HepG2 (cell line): ENCODE results near the gene SYNJ2.

Experiments used
- ONECUT2 ChIP-seq: sonication (generic); formaldehyde crosslinking; IDR thresholded peaks from 2 replicates; pipeline ENCODE4 v1.4.0; 2020; ENCODE audit warnings: missing genetic modification reagents
- POLR2A ChIP-seq, 2 experiments: IDR thresholded peaks; 2 replicates each; pipeline ENCODE4 v1.6.1; 2011; ENCODE audit warnings: low read depth in 2 of 2, low read length in 2 of 2, mild to moderate bottlenecking in 1 of 2, moderate library complexity in 1 of 2; ENCODE audit not compliant: insufficient read depth in 1 of 2
- RBAK ChIP-seq: sonication (generic); formaldehyde crosslinking; IDR thresholded peaks from 2 replicates; pipeline ENCODE4 v1.5.1; 2020; ENCODE audit warnings: mild to moderate bottlenecking, missing genetic modification reagents

DNA sequence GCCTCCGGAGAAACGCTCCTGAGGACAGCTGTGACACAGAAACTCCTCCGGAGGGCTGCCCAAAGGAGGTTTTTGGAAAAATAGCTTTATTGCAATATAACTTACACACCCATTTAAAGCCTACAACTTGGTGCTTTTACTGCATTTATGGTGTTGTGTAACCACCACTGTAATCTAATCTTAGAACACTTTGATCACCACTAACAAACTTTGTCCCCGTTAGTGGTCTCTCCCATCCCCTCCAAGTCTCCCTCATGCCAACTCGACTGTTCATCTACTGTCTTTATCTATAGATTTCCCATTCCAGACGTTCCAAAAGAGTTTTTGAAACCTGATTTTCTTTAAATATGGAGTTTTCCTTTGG lies 62.8 kb downstream of the SYNJ2 start:
- no peak for TF ChIP-seq RBAK (CRISPR knock-in tag)
- no peak for TF ChIP-seq POLR2A (IDR thresholded peaks at IDR 0.05; ENCODE audit: insufficient read depth in 1 of 2, low read depth in 2 of 2, low read length in 2 of 2)
- TF ChIP-seq ONECUT2 (CRISPR knock-in tag): no peak
